HG03565 (cell line): ENCODE data around the gene MACROD2.
"Not testable (repeated sequence)": the region's sequence is repeated elsewhere in the genome, so short reads cannot be mapped to it uniquely, and the experiment has no call there.

ENCODE experiments used
- ATAC-seq: cut with Tn5 transposase; IDR thresholded peaks from one replicate; pipeline ENCODE4 v1.9.1; 2021; ENCODE audit warnings: mild to moderate bottlenecking, moderate library complexity; ENCODE audit not compliant: unreplicated experiment

The MACROD2 gene

DNA sequence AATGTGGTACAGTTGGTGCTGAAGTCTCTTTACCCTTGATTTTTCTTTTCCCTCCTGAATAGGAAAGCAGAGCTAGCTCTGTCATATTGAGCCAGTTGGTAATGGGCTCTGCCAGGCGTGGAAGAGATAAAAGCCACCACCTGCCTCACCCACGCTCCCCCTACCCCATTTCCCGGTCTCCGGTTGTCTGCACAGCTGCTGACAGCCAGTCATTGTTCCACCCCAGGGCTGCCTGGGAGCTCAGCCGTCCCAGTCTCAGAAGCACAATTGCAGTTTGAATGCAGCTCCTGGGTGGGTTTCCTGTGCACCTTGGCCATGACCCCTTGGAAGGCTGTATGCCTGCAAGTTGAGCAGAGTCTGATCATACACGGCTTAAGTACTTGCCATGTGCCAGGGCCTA is 1017.2 kb downstream of the MACROD2 start:
- no peak for ATAC-seq

DNA sequence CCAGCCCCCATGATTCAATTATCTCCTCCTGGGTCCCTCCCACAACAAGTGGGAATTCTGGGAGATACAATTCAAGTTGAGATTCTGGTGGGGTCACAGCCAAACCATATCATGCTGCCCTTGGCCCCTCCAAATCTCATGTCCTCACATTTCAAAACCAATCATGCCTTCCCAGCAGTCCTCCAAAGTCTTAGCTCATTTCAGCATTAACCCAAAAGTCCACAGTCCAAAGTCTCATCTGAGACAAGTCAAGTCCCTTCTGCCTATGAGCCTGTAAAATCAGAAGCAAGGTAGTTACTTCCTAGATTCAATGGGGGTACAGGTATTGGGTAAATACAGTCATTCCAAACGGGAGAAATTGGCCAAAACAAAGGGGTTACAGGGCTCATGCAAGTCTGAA is 1021.6 kb downstream of the MACROD2 start:
- not testable (repeated sequence) for ATAC-seq

DNA sequence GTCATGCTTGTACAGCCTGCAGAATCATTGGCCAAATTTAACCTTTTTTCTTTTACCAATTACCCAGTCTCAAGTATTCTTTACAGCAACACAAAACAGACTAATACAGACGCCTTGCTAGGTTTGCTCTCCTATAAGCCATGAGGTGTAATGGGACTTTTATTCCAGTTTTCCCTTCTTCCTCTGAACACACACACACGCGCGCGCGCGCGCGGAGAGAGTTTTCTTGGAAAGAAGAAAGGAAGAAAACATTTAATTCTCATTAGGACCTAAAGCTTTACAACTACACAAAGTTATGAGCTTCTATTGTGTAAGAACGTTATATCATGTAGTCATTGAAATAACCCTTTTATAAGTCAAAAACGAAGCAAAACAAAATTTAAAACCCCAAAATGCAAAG is 1023.6 kb downstream of the MACROD2 start:
- ATAC-seq, result no peak

DNA sequence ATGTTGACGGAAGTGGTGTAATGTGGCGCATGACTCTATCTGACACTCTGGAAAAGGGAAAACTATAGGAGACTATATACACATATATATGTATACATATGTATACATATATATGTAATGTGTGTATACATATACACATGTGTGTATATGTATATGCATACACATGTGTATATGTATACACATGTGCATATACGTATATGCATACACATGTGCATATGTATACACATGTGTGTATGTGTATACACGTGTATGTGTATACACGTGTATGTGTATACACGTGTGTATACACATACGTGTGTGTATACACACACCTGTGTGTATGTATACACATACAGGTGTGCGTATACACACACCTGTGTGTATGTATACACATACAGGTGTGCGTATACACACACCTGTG is 1025.5 kb downstream of the MACROD2 start:
- ATAC-seq, result no peak

DNA sequence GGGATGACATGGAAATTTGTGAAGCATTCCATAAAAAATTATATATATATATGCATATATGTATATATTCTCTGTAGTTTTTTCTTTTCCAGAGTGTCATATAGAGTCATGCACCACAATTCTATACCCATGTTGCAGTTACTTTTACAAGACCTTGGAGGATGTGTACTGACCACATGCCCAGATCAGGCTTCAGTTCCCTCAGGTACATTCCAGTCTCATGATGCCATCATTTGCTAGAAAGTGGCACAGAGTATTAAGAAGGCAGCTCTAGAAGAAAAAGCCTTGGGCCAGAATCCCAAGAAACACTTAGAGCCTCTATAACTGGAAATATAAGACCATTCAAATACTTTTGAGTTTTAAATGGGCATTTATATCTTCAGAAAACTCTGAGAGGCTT is 1027.6 kb downstream of the MACROD2 start:
- no peak for ATAC-seq

DNA sequence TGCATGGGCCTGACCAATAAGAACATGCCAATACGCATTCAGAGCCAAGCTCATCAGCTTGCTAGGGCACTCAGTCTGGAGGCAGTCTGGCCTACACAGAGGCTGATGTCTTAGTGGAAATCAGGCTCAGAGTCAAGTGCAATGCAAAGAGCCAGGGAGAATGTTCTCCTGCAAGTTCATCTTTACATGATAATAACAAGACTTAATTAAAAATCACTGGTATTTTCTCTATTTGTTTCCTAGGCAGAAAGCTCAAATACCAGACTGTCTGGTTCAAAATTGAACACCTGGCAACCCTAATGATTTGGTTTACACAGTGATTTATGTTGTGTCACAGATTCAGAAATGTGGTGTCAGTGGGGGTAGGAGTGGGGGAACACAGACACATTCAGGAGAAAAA is 1031.4 kb downstream of the MACROD2 start:
- no peak for ATAC-seq

DNA sequence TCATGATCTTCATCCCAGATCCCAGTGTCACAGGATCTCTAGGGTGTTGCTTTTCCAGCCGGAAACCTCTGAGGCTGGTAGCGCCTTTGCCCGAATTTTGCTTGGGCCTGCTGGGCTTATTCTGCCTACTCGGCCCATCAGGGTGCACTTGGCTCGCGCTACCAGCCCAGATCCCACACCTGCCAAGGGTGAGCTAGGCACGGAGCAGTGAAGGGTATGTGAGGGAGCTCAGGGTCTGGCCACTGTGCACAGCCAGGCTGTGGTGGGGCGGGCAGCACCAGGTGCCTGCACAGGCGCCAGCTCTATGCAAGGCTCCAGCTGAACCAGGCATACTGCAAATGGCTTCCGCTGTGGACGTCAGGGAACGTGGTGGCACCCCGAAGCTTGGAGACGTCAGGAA is 1035.5 kb downstream of the MACROD2 start:
- no peak for ATAC-seq

DNA sequence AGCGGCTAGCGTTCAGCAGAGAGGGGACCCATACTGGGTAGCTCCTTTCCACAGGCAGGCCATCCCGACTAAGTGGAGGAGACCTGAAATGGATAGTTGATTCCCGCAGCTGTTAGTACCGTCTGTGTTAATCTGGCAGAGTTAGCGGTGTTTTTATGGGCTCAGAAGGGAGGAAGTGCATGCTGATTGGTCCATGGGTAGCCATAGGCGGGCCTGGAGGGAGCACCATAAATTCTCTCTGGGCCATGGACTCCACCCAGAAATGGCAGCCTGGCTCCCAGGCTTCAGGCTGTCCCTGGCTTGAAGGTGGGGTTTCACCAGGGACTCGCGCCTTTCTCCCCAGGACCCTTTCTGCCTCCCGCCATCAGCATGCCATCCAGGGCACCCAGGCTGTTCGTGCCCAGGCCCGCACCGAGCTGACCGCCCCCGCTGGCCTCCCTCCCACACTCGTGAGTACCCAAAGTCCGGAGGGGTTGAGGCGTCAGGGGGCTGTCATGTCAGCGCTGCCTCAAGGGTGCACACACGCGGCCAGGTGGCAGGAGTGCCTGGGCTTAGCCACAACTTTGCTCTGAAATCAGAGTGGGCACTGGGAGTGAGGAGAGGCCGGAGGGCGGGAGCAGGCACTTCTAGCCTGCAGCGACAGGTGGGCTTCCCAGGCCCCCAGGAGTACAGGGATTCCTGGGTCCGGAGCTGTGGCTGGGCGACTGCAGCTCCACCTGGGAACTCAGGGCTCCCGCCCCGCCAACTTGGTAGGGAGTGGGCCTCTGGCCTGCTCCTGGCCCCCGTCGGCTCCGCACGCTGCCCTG is 1036.4 kb downstream of the MACROD2 start:
- no peak for ATAC-seq

DNA sequence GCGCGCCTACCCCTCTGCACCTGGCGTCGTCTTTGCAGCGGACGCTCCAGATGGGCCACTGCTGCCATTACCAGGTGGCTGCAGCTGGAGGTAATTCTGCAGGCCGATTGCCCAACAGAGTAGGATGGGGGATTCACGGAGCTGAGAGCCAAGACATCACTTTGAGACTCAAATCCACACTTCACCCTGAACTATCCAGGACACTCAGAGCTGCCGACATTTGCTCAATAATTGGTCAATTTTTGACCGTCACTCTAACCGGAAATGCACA is 1037.0 kb downstream of the MACROD2 start:
- ATAC-seq, result no peak

DNA sequence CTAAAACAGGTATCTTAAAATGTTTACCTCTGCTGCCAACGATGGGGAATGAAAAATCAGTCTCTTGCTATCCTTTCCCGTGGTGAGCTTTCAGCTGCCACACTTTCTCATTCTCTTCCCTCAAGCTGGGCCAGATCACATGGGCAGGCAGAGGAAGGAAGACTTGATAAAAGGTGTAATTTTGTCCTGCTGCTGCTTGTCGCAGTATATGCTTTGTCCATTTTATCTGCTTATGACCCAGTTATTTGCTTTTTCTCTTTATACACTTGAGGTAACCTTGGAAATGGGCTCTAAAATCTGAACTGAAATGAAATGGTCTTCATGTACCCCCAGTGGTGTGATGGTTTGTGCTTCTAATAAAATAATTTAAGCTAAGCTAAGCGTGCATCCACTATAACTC is 1038.0 kb downstream of the MACROD2 start:
- ATAC-seq, result no peak

DNA sequence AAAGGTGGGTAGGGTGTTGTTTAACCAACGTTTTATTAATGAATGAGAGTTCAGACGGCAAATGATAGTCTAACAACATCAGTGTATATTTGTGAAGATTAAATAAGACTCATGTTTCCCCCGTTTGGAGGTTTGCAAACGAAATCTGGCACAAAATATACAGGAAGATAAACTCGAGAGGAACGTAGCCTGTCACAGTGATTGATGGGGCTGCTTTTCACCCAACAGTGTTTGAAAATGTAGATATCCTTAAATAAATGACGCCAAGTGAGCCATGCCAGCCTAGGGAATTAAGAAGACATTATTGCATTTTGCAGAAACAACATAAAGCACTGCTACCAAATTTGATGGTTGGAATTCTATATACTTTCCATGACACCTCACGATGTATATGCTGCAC is 1038.6 kb downstream of the MACROD2 start:
- ATAC-seq, result no peak

DNA sequence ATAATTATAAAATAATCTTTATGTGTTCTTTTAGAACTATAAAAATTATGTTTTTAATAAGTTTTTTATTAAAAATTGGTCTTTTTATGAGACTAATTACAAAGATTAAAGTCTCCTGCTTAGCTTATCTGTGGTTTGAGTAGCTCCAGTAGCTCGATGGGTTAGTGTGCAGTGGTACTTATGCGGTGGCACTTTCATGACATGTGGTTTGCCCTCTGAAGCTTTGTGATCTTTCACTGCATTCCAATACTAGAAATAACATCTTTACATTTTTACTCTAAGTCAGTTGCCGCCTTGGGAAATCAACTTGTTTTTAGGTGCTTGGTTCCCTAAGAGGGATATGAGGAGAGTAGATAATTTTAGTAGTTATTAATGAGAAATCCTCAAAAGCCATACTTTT is 1041.6 kb downstream of the MACROD2 start:
- no peak for ATAC-seq

DNA sequence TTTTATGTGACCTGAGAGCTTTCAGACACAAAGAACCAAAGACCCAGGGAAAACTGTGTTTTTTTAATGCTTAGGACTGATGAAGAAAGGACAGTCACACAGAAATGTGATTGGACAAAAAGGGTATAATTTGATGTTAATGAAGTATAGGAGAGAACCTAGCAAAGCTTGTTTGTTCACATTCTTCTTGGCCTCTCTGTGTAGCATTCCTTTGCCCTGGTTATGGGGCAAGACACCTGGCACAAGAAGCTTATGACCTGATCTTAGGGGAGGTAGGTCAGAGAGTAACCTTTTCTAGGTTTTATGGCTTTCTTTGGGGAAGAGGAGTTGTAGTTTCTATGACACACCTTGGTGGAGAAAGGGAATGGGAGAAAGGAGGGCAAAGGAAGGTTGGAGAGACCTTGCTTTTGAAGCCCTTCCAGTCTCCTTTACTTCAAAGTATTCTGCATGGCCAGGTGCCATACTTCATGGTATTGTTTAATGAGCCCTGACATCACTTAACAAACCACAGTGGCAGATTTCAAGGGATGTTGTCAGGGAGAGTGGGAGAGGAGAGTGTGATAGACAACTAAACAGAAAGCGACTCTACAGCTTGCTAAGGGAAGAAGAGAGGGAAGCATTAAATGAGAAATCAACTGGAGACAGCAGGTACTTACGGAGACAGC is 1043.9 kb downstream of the MACROD2 start:
- ATAC-seq, result no peak

DNA sequence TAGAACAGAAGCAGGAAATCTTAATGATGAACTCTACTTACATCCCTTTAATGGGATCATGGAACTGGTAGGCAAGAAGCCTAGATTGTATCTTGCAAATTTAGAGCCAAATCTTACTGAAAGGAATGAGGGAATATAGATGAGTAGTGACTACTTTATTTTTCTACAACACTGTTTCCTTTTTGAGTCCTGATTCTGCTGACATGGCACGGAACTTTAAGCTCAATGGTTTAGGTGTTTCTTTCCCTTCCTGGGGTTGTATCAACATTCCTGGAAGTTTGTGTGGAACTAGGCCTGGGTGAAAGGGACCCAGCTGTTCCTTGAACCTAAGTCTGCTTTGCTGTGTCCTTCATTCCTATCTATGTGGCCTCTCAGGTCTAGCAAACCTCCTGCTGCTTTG is 1047.4 kb downstream of the MACROD2 start:
- ATAC-seq, result no peak

DNA sequence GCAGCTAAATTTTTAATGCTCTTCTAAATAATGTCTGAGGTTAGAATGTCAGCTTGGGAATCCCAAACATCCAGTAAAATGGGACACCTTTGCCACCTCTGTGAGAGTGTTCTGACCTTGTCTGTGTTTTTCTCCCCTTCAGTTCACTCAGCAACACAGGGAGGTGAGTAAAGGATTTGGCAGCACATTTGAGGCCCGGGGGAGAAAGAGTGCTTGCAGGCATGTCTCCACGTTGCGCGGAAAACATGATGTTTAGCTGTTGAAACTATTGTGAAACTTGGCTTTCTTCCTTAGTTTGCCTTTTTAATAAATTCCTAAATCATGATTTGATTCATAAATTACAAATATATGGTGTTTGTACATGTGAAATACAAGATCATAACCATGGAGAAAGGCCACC is 1049.9 kb downstream of the MACROD2 start:
- ATAC-seq, result no peak

DNA sequence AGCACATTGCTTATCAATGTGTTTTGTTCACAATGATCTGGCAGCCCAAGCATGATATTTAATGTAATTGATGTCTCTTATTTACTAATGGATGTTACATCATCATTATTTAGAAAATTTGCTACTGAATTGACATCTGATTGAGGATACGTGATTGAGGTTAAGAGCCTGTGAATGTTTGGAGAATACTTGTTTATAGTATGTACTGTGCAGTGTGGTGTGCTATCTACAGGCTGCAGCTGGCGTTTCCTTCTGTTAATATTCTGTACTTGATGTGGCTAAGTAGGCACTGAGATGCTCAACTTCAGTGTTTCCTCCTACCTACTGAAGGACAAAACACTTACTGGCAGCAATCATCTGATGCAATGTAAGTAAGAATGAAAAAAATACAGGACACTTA is 1051.7 kb downstream of the MACROD2 start:
- no peak for ATAC-seq

DNA sequence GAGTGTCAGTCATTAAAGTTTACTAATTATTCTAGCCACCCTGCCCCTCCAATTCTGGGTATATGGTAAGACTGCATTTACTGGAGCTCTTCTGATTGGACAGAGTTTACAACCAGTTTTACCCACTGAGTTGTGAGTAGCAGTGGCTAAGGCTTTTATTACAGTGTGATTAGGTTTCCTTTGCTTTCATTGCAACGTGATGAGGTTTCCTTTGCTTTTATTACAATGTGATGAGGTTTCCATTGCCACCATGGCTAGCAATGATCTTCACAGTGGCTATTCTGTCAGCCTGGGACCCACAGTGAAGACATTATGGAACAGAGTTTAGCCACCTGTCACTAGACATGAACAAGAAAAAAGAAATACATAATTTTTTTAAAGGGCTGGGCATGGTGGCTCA is 1052.3 kb downstream of the MACROD2 start:
- no peak for ATAC-seq

DNA sequence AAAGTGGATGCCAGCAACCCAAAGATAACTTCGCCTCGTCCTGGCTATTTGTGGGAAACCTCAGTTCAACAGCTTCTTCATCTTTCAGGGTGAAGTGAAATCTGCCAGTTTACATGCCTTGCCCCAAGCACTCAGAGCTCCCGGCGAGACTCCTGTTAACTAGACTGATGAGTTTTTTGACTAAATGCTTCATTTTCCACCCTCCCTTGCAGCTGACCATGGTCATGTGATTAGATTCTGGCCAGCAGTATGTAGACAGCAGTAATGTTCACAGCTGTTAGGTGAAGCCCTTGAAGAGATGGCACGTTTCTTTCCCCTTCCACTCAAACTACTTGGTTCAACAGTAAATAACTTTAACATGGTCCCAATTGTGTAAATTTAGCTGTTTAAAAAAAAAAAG is 1060.9 kb downstream of the MACROD2 start:
- ATAC-seq, result no peak

DNA sequence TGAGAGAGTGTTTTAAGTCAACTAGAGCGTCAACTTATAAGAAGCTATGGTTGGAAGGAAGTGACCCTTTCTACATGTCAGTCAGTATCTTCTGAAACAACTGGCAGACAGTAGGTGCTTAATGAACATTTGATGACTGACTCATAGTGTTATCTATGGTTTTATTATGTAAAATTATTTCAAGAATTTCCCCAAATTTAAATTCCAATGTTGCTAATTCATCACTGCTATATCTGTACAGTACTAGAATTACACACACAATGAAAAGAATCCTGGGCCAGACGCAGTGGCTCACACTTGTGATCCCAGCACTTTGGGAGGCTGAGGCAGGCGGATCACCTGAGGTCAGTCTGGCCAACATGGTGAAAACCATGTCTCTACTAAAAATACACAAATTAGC is 1063.5 kb downstream of the MACROD2 start:
- no peak for ATAC-seq

DNA sequence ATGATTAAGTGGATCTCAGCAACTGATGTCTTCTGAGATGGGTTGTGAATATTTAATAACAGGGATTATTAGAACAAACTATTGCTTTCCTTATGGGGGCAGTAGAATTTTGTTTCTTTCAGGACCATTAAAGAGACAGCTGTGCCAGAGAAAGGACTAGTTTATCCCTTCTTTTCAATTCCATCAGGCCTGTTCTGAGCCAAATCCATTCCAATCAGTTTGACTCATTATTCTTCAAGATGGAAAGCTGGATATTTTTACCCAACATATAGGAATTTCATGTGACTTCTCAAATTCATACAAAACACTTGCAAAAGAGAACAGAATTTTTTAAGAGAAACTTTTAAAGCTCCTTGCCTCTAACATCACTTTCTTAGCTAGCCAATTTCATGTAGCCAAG is 1064.1 kb downstream of the MACROD2 start:
- no peak for ATAC-seq

DNA sequence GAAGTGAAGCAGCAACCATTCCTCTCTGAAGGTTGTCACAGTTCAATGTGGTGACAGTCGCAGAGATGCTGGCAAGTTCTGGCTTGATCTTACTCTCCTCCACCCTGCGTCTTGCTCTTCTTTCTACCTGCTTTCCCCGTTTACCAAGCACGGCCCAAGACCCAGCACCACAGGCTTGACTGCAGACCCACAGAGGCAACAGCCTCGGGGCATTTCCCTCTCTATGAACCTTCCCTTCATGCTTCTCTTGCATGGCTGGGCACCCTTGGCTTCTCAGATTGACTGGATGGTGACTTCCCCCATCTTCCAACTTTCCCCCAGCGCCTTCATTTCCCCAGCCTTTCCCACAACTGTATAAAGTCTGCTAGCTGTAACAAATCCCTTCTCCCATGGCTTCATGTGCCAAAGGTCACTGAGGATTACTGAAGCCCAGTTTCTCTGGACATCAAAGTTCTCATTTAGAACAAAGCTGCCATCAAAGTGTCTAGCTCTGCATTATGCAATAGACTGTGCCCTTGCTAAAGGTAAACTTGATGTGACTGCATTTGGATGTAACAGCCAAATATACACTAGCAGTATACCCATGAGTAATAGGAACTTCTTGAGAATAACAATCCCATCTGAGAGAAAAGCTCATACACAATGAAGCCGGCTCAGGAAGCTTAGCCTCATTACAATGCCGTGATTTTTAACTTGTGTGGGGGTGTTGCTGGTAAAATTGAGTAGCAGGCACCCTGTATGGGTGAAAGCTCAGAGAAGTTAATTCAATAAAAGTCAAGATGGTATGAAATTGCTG is 1065.1 kb downstream of the MACROD2 start:
- no peak for ATAC-seq

DNA sequence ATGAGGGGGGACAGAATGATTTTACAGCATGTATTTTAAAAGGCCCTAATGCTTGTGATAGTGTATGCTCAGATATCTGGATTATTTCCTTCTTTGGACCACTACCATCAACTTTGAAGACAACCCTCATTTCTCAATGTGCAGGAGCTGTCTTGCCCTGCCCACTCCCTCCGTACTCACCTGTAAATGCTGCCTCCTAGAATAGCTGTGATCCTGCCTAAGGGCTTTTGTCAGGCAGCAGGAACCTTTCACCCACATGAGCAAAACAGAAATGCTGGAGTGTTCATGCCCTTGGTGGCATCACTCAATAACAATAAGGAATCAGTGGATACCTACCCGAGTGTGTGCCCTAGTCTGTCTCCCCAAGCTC is 1065.7 kb downstream of the MACROD2 start:
- ATAC-seq, result no peak
